ENCODE results near the gene IL1RN. TPM values are rescaled to one million over a fixed set of nuclear protein-coding genes. Genes with fewer than 3 reads are reported as not detected.

The IL1RN gene
- total and polyA plus RNA-seq, 2 of the 13 experiments (the other 11 are each of a cell fraction or from before 2014, with no cell fraction given), result 21.2 to 101 TPM

DNA sequence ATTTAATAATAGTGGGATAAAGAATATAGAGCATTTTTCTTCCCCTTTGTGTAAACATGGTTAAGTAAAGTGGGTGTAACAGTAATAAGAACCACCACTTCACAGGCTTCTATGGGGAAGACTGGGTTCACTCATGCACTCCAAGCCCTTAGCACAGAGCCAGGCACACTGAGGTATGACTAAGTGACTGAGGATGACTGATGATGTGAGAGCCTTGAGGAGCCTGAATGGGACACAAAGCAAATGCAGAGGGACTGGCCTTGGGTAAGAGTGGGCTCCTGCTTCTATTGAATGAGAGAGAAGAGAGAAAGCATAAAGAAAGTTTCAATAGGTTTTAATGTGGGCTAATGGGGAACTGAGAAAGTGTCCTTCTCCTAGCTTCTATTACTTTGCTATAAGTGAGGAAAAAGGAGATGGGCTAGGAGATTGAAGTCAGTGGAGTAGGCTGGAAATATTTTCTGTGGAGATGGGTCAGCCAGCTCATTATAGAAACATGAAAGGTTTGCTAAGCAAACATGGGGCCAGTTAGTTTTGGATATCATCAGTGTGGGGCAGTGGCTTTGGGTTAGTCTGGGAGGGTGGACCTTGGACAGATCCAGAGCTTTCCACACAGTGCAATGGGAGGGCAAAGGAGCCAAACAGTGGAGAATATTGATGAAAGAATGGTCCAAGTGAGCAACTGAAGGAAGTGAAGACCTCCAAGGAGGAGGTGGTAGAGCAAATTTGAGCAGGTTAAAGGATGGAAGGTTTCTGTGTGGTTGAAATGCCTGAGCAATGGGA lies 39.0 kb upstream of the IL1RN start (continued):
- TF ChIP-seq ETV6 (CRISPR knock-in tag; conservative IDR thresholded peaks at IDR 0.05), result no peak
- TF ChIP-seq, protein P1, sequence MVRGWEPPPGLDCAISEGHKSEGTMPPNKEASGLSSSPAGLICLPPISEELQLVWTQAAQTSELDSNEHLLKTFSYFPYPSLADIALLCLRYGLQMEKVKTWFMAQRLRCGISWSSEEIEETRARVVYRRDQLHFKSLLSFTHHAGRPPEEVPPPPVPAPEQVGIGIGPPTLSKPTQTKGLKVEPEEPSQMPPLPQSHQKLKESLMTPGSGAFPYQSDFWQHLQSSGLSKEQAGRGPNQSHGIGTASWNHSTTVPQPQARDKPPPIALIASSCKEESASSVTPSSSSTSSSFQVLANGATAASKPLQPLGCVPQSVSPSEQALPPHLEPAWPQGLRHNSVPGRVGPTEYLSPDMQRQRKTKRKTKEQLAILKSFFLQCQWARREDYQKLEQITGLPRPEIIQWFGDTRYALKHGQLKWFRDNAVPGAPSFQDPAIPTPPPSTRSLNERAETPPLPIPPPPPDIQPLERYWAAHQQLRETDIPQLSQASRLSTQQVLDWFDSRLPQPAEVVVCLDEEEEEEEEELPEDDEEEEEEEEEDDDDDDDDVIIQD (CRISPR knock-in tag; IDR thresholded peaks at IDR 0.05; ENCODE audit: low read depth), result peak; percentile 82
- TF ChIP-seq TBL1XR1 (IDR thresholded peaks at IDR 0.05; ENCODE audit: borderline replicate concordance, low read length, partially characterized antibody), result no peak
- TF ChIP-seq IKZF4 (CRISPR knock-in tag; IDR thresholded peaks at IDR 0.05; ENCODE audit: borderline replicate concordance, low read depth, not compliant biosample characterization), result no peak
- TF ChIP-seq, protein P2, sequence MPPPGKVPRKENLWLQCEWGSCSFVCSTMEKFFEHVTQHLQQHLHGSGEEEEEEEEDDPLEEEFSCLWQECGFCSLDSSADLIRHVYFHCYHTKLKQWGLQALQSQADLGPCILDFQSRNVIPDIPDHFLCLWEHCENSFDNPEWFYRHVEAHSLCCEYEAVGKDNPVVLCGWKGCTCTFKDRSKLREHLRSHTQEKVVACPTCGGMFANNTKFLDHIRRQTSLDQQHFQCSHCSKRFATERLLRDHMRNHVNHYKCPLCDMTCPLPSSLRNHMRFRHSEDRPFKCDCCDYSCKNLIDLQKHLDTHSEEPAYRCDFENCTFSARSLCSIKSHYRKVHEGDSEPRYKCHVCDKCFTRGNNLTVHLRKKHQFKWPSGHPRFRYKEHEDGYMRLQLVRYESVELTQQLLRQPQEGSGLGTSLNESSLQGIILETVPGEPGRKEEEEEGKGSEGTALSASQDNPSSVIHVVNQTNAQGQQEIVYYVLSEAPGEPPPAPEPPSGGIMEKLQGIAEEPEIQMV (CRISPR knock-in tag; IDR thresholded peaks at IDR 0.05; ENCODE audit: low read depth), result no peak
- TF ChIP-seq JUN (CRISPR knock-in tag; IDR thresholded peaks at IDR 0.05), result no peak
- 0 out of 2 replicates have a peak, but pooled peaks have one; percentile 54 for TF ChIP-seq CBFB (CRISPR knock-in tag; IDR thresholded peaks at IDR 0.05)
- no peak for TF ChIP-seq ZNF720 (CRISPR knock-in tag; IDR thresholded peaks at IDR 0.05)
- TF ChIP-seq, protein P3, sequence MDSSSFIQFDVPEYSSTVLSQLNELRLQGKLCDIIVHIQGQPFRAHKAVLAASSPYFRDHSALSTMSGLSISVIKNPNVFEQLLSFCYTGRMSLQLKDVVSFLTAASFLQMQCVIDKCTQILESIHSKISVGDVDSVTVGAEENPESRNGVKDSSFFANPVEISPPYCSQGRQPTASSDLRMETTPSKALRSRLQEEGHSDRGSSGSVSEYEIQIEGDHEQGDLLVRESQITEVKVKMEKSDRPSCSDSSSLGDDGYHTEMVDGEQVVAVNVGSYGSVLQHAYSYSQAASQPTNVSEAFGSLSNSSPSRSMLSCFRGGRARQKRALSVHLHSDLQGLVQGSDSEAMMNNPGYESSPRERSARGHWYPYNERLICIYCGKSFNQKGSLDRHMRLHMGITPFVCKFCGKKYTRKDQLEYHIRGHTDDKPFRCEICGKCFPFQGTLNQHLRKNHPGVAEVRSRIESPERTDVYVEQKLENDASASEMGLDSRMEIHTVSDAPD (CRISPR knock-in tag; IDR thresholded peaks at IDR 0.05), result peak; percentile 62; the same call in 1 of the 2 replicates
- TF ChIP-seq ZNF432 (CRISPR knock-in tag; IDR thresholded peaks at IDR 0.05; ENCODE audit: borderline replicate concordance), result no peak
- no peak for TF ChIP-seq ZNF20 (CRISPR knock-in tag; IDR thresholded peaks at IDR 0.05)
- no peak for TF ChIP-seq ZFP37 (CRISPR knock-in tag; IDR thresholded peaks at IDR 0.05; ENCODE audit: borderline replicate concordance)
- TF ChIP-seq PHB2 (IDR thresholded peaks at IDR 0.05; ENCODE audit: partially characterized antibody), result no peak
- no peak for TF ChIP-seq IRX3 (CRISPR knock-in tag; IDR thresholded peaks at IDR 0.05; ENCODE audit: borderline replicate concordance, low read depth)
- TF ChIP-seq ZNF709 (CRISPR knock-in tag; IDR thresholded peaks at IDR 0.05), result no peak
- TF ChIP-seq ZBTB8A (CRISPR knock-in tag; IDR thresholded peaks at IDR 0.05; ENCODE audit: borderline replicate concordance, low read depth), result no peak
- no peak for TF ChIP-seq ZNF235 (CRISPR knock-in tag; IDR thresholded peaks at IDR 0.05; ENCODE audit: borderline replicate concordance)
- peak; percentile 69 for TF ChIP-seq RXRB (CRISPR knock-in tag; IDR thresholded peaks at IDR 0.05; ENCODE audit: borderline replicate concordance)
- TF ChIP-seq, protein P4, sequence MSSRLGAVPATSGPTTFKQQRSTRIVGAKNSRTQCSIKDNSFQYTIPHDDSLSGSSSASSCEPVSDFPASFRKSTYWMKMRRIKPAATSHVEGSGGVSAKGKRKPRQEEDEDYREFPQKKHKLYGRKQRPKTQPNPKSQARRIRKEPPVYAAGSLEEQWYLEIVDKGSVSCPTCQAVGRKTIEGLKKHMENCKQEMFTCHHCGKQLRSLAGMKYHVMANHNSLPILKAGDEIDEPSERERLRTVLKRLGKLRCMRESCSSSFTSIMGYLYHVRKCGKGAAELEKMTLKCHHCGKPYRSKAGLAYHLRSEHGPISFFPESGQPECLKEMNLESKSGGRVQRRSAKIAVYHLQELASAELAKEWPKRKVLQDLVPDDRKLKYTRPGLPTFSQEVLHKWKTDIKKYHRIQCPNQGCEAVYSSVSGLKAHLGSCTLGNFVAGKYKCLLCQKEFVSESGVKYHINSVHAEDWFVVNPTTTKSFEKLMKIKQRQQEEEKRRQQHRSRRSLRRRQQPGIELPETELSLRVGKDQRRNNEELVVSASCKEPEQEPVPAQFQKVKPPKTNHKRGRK (CRISPR knock-in tag; IDR thresholded peaks at IDR 0.05), result no peak
- TF ChIP-seq ZNF674 (CRISPR knock-in tag; IDR thresholded peaks at IDR 0.05; ENCODE audit: low read depth), result no peak
- no peak for TF ChIP-seq SP2 (CRISPR knock-in tag; IDR thresholded peaks at IDR 0.05)
- TF ChIP-seq CC2D1A (CRISPR knock-in tag; IDR thresholded peaks at IDR 0.05), result no peak
- no peak for TF ChIP-seq ZNF776 (CRISPR knock-in tag; IDR thresholded peaks at IDR 0.05)
